Ovary (tissue), 9 donors: Measurements from ENCODE around the gene FAM13A. TPM values are rescaled to one million over a fixed set of nuclear protein-coding genes. Genes with fewer than 3 reads are reported as not detected.

Experiments
- DNase-seq, 5 donors: peaks; one replicate each; pipeline ENCODE4 v3.0.0-alpha.2; 2019 to 2020
- H3K27ac ChIP-seq, 2 donors: fragments of 200-600 bp; one replicate each; pipeline versions ENCODE4 v1.5.1 to v1.8.0; 2019 to 2022
- H3K27me3 ChIP-seq: fragments of 200-600 bp; one replicate; pipeline ENCODE4 v1.8.0; 2022
- H3K36me3 ChIP-seq: fragments of 200-600 bp; sonication (generic); one replicate; pipeline ENCODE4 v1.5.1; 2019
- H3K4me1 ChIP-seq: one replicate; pipeline ENCODE4 v1.8.1; 2013; ENCODE audit warnings: mild to moderate bottlenecking, moderate library complexity; ENCODE audit not compliant: insufficient read depth
- H3K4me3 ChIP-seq: fragments of 200-600 bp; sonication (generic); one replicate; pipeline ENCODE4 v1.5.1; 2017
- H3K9me3 ChIP-seq, 2 donors: fragments of 200-600 bp in 1 of 2; sonication (generic) in 1 of 2; one replicate each; pipeline versions ENCODE4 v1.5.1 to v1.8.1; 2013 to 2019; ENCODE audit warnings: mild to moderate bottlenecking in 1 of 2, moderate library complexity in 1 of 2
- CTCF ChIP-seq, 3 donors: fragments of 450-650 bp in 2 of 3; fragments of 200-600 bp in 1 of 3; IDR thresholded peaks; one replicate each; pipeline versions ENCODE4 v1.5.1 to v1.8.0; 2016 to 2022; ENCODE audit warnings: antibody characterized with exemption in 3 of 3, mild to moderate bottlenecking in 1 of 3
- EP300 ChIP-seq: sonication (generic); formaldehyde crosslinking; IDR thresholded peaks from one replicate; pipeline ENCODE4 v1.6.1; 2017; ENCODE audit warnings: antibody characterized with exemption
- POLR2A ChIP-seq: fragments of 450-650 bp; IDR thresholded peaks from one replicate; pipeline ENCODE4 v1.6.1; 2017; ENCODE audit warnings: antibody characterized with exemption, mild to moderate bottlenecking, moderate library complexity
- WGBS, 3 donors: extraction: QIAGEN DNeasy Blood & Tissue Kit in 1 of 3; methylation state at CpG; one replicate each; pipeline versions ENCODE4 v1.1.5 to v1.1.7; 2013 to 2017; 5-methylcytosine and 5-hydroxymethylcytosine counted together
- intact Hi-C, 4 donors: fragments of 100-400 bp; cut with DNase I; formaldehyde crosslinking; loops; one replicate each; pipeline versions ENCODE4 v1.11.0 to v1.15.1; 2022 to 2023
- polyA plus RNA-seq, 2 donors: library from polyadenylated mRNA; stranded (reverse); fragments of 200-250 nt in 1 of 2; fragments of 350-450 nt in 1 of 2; fragmentation: Illumina TruSeq in 1 of 2; extraction: RNeasy Lipid Tissue Mini Kit (QIAGEN cat#74804) in 1 of 2; gene quantifications; one replicate each; pipeline ENCODE4 v1.2.3, GENCODE V29; 2013 to 2014
- total RNA-seq, 7 donors: library from RNA; depleted of rRNA in 2 of 7; stranded (reverse); fragments of >200 nt in 2 of 7; fragmentation: NEBNext Ultra II Directional in 3 of 7; extraction: Animal tissue kit (Norgen Biotek cat#: 25700) in 3 of 7; gene quantifications; one replicate each; pipeline versions ENCODE4 v1.1.0 to v1.2.4, GENCODE V29; 2016 to 2023
- donor health status: DM: no; HTN: no; CAD: no; lungs with moderate emphysema.
- donor health status: DM: no; HTN: no; CAD: no.
- donor health status: Bipolar disorder and iron deficiency.
- donor health status: DM: yes; HTN: yes; CAD: no.
- donor health status: DM: no; HTN: no; CAD: no.
- donor health status: DM: yes; HTN: yes; CAD: no.

Gene FAM13A
- total and polyA plus RNA-seq, 9 donors, result 16.7 to 51.8 (median 38.0) TPM

GRCh38 chr4:88865466-88865865, 191.5 kb downstream of the FAM13A start:
- no peaks in the 10 kb centered on the region for H3K9me3 ChIP-seq
- H3K27ac ChIP-seq, result no peak overlapping the region
- TF ChIP-seq POLR2A (no peak), EP300 (no peak), CTCF (IDR thresholded peaks at IDR 0.05) (no peak)
- no peak for DNase-seq
- no peaks in the 10 kb centered on the region for H3K36me3 ChIP-seq
- H3K27me3 ChIP-seq, result no peaks in the 10 kb centered on the region
- no peaks in the 10 kb centered on the region for H3K4me1 ChIP-seq
- 73 to 87% (median 86%) methylated on average over 6 of the region's 6 CpGs for WGBS, 3 donors
- intact Hi-C loops, result no loop called here
- no peak overlapping the region for H3K4me3 ChIP-seq

- H3K4me1 ChIP-seq, result peaks cover 2% of the 10 kb centered on the region
These were observed 191.9 kb downstream of the FAM13A start for GRCh38 chr4:88865046-88865445.

GRCh38 chr4:88860586-88860985, 196.4 kb downstream of the FAM13A start:
- Histone ChIP-seq H3K27ac (no peak overlapping the region), H3K36me3 (no peaks in the 10 kb centered on the region), H3K27me3 (no peaks in the 10 kb centered on the region), H3K4me1 (peaks cover 2% of the 10 kb centered on the region), H3K9me3 (no peaks in the 10 kb centered on the region), H3K4me3 (no peak overlapping the region)
- no peak for TF ChIP-seq EP300
- TF ChIP-seq POLR2A, result no peak
- no peak for TF ChIP-seq CTCF (IDR thresholded peaks at IDR 0.05)
- 39 to 61% (median 47%) methylated on average over 1 of the region's 1 CpG for WGBS, 3 donors
- intact Hi-C loops, result no loop called here
- DNase-seq, result no peak

More at GRCh38 chr4:88865046-88865445, 191.9 kb downstream of the FAM13A start:
- H3K36me3 ChIP-seq, result no peaks in the 10 kb centered on the region
- WGBS, 3 donors, result 92 to 94% (median 94%) methylated on average over 1 of the region's 1 CpG
- H3K27ac ChIP-seq, result no peak overlapping the region
- no peaks in the 10 kb centered on the region for H3K27me3 ChIP-seq
- intact Hi-C loops, result no loop called here
- TF ChIP-seq POLR2A (no peak), EP300 (no peak), CTCF (IDR thresholded peaks at IDR 0.05) (no peak)
- DNase-seq, result no peak
- no peak overlapping the region for H3K4me3 ChIP-seq
- H3K9me3 ChIP-seq, result no peaks in the 10 kb centered on the region

- 74 to 84% (median 77%) methylated on average over 3 of the region's 3 CpGs for WGBS, 3 donors
- DNase-seq, result no peak
These were observed 197.7 kb downstream of the FAM13A start for GRCh38 chr4:88859191-88859812.

More at GRCh38 chr4:88859191-88859812, 197.7 kb downstream of the FAM13A start:
- H3K27me3 ChIP-seq, result no peaks in the 10 kb centered on the region
- H3K36me3 ChIP-seq, result no peaks in the 10 kb centered on the region
- H3K9me3 ChIP-seq, result no peaks in the 10 kb centered on the region
- H3K27ac ChIP-seq, result no peak overlapping the region
- no peak overlapping the region for H3K4me3 ChIP-seq
- peaks cover 2% of the 10 kb centered on the region for H3K4me1 ChIP-seq
- intact Hi-C loops, result no loop called here
- TF ChIP-seq POLR2A (no peak), EP300 (no peak), CTCF (IDR thresholded peaks at IDR 0.05) (no peak)
